ENCODE data around the gene ARHGEF7.
A peak's percentile ranks its signal among the peaks of the same experiment; 100 is the strongest.

The ARHGEF7 gene

DNA sequence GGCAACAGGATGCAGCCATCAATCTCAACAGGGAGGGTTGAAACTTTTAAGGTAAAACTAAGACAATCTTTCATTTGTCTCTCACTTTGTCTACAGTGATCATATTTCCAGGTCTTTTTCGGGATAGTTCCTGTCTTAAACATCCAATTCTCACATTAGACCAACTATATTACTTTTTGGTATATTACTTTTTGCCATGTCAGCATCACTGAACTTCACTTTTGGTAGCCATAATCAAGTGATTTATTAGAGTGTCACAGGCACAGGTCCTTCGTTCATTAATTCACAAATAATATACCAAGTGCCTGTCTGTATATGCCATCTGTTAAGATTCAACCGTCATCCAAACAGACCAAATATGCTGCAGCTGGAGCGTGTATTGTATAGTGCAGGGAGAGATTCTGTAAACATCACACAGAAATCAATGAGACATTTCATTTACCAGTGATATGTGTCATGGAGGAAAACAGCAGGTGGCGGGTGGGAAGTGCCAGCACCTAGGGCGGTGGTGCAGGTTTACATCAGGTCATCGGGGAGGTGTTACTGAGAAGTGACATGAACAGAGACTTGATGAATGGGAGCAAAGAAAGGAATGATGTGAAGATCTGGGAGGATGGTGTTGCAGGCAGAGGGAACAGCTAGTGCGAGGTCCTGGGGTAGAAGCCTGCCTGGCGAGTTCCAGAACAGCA is 24.9 kb downstream of the ARHGEF7 start:
- no peak for DNase-seq (ENCODE audit: low read depth in 2 of 2)

- no peak for DNase-seq (ENCODE audit: low read depth in 2 of 2)
Measured at GRCh38 chr13:111140562-111141105, 25.5 kb downstream of the ARHGEF7 start.

DNA sequence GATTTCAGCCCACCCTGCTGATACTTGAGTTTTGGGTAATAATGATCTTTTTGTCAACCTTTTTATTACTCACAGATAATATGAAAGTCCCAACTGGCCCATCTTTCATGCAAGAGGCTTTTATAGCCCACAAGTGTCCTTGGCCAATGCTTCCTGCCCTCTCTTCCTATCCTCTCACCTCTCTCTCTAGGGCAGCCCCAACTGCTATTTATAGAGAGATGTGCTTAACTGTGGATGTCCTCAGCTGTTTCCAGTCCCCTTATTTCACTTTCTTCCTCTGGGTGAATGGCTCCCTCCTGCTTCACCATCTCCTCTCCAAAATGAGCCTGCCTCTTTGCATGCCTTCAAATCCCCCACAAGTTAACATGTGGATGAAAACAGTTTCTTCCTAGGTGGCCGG is 27.4 kb downstream of the ARHGEF7 start:
- DNase-seq (ENCODE audit: low read depth in 2 of 2), result no peak

- DNase-seq (ENCODE audit: low read depth in 2 of 2), result no peak
Measured at GRCh38 chr13:111143865-111144540, 28.9 kb downstream of the ARHGEF7 start.

DNA sequence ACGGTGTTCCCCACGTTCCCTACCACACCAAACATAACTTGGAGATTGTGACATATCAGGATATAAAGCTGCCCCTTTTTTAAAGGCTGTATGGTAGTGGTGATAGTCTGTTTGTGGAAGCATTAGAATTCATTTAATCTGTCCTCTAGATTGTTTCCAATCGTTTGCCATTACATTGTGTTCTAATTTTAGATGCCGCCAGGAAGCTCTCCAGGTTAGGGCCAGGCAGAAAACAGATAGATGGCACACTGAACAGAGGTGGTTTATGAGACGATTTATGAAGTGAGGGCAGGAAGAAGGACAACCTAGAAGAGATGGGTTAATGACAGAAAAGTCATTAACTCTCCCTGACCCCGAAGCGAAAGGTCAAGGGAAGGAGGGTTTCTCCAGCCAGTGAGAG is 30.0 kb downstream of the ARHGEF7 start:
- DNase-seq (ENCODE audit: low read depth in 2 of 2), result no peak

GRCh38 chr13:111145506-111145905 is 30.4 kb downstream of the ARHGEF7 start:
- DNase-seq (ENCODE audit: low read depth in 2 of 2), result no peak

- DNase-seq (ENCODE audit: low read depth in 2 of 2), result no peak
Measured at GRCh38 chr13:111152844-111153243, 37.7 kb downstream of the ARHGEF7 start.

- DNase-seq (ENCODE audit: low read depth in 2 of 2), result peak; percentile 69 to 77
Measured at GRCh38 chr13:111153279-111153976, 38.3 kb downstream of the ARHGEF7 start.

DNA sequence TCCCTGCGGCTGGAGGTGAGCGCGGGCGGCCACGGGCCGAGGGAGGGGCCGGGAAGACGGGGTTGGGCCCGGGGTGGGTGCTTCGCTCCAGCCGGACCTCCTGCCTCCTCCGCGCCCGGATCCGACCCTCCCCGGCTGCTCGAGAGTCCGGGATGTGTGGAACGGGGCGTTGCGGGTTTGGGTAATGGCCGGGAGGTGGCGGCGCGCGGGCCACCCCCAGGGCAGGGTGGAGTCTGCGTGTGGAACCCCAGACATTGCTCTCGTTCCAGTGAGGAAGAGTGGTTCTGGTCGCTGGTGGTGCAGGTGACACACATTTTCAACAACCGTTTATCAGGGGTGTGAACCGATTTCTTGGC is 38.8 kb downstream of the ARHGEF7 start:
- DNase-seq (ENCODE audit: low read depth in 2 of 2), result no peak

DNA sequence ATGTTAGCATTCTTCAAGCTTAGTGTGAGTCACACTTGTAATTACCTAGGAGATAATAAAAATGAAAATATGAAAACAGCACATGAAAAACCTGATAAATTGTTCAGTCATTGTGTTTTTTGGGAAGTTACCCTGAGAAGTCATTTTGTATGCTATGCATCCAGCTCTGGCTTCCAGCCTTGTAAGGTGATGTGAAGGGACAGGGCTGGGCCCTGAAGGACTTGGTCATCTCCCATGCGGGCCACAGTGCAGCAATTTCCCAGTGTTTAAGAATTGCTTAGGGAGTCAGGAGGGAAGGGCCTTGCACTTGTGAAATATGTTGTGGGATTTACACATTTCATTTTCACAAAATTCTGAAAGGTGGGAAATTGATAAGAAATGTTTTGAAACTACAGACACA is 41.3 kb downstream of the ARHGEF7 start:
- DNase-seq (ENCODE audit: low read depth in 2 of 2), result no peak

- DNase-seq (ENCODE audit: low read depth in 2 of 2), result no peak
Measured at GRCh38 chr13:111158136-111158805, 43.2 kb downstream of the ARHGEF7 start.

GRCh38 chr13:111159362-111160320 is 44.5 kb downstream of the ARHGEF7 start:
- DNase-seq (ENCODE audit: low read depth in 2 of 2), result no peak

- DNase-seq (ENCODE audit: low read depth in 2 of 2), result no peak
Measured at GRCh38 chr13:111160648-111161047, 45.5 kb downstream of the ARHGEF7 start.

GRCh38 chr13:111161601-111162600 is 46.8 kb downstream of the ARHGEF7 start:
- no peak for DNase-seq (ENCODE audit: low read depth in 2 of 2)

DNA sequence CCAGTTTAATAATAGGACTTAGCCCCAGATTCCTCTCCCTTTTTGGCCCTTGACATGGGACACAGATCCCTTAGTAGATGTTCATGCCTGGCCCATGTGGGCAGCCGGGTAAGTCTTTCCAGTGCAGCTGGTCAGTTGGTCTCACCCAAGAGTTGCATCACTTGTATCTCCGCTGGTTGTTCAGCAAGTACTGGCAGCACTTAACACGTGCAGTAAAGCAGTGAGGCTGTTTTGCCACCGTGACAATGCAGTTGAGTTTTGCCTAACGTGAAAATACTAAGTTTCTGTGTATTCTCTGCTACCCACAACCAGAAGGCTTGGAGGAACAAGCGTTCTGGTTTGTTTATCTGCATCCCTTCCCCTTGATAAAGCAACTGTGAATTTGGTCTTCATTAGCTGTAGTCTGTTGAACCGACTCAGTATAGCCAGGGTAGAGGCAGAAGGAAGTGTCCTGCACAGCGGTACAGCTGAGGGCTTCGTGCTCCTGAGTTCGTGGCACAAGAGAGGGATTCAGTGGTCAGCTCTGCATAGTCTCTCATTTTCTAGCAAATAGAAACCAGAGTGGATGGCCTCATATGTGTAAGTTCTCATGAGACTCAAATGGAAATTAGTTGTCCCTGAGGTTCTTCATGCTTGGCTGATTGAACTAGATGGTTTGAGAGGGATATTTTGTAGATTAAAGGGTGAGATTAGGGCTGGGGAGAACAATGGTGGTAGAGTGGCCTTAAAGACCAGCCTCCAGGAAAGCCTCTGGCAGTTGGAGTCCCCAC is 50.3 kb downstream of the ARHGEF7 start:
- DNase-seq (ENCODE audit: low read depth in 2 of 2), result no peak

- no peak for DNase-seq (ENCODE audit: low read depth in 2 of 2)
Measured at GRCh38 chr13:111166882-111167675, 52.0 kb downstream of the ARHGEF7 start.

DNA sequence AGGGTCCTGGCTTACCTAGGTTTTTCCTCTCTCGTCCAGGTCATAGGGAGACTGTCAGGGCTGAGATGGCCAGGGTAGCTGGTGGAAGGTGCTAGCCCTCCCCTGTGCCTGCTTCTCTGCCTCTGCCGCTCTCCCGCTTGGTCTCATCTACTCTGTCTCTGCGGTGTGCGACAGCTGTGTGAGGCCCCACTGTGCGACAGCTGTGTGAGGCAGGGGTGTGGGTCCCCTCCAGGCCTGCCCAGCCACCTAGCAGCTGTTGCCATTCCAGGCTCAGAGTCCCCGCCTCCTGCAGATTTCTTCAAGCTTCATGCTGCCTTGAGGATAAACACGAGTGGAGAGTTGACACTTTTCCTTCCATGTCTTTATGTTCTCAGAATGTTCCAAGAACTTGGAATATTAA is 53.0 kb downstream of the ARHGEF7 start:
- no peak for DNase-seq (ENCODE audit: low read depth in 2 of 2)

GRCh38 chr13:111171112-111171511 is 56.0 kb downstream of the ARHGEF7 start:
- no peak for DNase-seq (ENCODE audit: low read depth in 2 of 2)

Data from fibroblast of skin of left biceps (primary cell).